GM12865 (cell line): ENCODE measurements around the gene DENND11.

Source experiments
- DNase-seq: peaks from one replicate; pipeline ENCODE4 v3.0.0; 2010; ENCODE audit warnings: low read depth
- H3K4me3 ChIP-seq: 2 replicates; pipeline ENCODE4 v1.5.1; 2011; ENCODE audit warnings: mild to moderate bottlenecking, low read depth, low read length, control low read depth
- TF ChIP-seq, protein P1 (sequence below): IDR thresholded peaks from 2 replicates; pipeline ENCODE4 v1.5.1; 2011; ENCODE audit warnings: low read length, control low read depth, low read depth, inconsistent platforms; ENCODE audit not compliant: insufficient read depth; ENCODE audit errors: missing control alignments

DENND11 gene

GRCh38 chr7:141715794-141716689 is 14.1 kb upstream of the DENND11 start:
- DNase-seq = no peak
- H3K4me3 ChIP-seq = no peak overlapping the region
- TF ChIP-seq, protein P1, sequence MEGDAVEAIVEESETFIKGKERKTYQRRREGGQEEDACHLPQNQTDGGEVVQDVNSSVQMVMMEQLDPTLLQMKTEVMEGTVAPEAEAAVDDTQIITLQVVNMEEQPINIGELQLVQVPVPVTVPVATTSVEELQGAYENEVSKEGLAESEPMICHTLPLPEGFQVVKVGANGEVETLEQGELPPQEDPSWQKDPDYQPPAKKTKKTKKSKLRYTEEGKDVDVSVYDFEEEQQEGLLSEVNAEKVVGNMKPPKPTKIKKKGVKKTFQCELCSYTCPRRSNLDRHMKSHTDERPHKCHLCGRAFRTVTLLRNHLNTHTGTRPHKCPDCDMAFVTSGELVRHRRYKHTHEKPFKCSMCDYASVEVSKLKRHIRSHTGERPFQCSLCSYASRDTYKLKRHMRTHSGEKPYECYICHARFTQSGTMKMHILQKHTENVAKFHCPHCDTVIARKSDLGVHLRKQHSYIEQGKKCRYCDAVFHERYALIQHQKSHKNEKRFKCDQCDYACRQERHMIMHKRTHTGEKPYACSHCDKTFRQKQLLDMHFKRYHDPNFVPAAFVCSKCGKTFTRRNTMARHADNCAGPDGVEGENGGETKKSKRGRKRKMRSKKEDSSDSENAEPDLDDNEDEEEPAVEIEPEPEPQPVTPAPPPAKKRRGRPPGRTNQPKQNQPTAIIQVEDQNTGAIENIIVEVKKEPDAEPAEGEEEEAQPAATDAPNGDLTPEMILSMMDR = no peak

GRCh38 chr7:141715018-141715417 is 13.1 kb upstream of the DENND11 start:
- TF ChIP-seq, protein P1 = no peak
- DNase-seq = no peak
- no peak overlapping the region for H3K4me3 ChIP-seq

DNA sequence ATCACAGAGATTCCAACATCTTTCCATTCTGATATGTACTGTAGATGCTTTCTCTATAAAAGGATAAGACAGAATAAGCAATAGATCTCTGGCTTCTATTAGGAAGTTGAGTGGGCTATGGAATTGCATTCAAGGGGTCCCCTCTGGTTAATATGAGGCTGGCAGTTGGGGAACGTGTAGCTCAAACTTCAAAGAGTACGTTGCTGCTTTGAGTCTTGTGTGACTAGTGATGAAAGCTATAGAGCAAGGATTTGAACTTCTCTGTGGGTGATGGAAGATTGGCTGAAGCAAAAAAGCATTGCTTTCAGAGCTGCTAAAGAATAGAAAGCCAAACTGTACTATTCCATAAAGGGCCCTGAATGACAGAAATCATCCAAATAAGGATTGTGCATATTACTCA is 12.6 kb upstream of the DENND11 start:
- H3K4me3 ChIP-seq = no peak overlapping the region
- TF ChIP-seq, protein P1 = no peak
- DNase-seq = no peak

DNA sequence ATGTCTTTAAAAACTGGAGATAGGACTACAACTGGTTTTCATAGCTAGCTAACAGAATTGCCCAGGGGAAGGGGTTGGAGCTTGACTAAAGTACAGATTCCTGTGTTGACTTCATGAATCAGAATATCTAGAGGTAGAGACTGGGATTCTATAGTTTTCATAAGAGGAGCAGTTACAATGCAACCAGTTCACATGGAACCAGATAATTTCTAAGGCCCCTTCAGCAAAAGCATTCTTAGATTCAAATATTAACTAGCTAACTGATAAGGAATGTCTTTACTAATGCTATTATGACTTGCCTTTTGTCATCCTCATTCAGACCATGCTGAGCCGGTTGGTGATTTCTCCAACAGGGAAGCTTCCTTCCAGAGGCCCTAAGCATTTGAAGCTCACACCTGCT is 11.9 kb upstream of the DENND11 start:
- no peak for DNase-seq
- TF ChIP-seq, protein P1 = no peak
- H3K4me3 ChIP-seq = no peak overlapping the region

DNA sequence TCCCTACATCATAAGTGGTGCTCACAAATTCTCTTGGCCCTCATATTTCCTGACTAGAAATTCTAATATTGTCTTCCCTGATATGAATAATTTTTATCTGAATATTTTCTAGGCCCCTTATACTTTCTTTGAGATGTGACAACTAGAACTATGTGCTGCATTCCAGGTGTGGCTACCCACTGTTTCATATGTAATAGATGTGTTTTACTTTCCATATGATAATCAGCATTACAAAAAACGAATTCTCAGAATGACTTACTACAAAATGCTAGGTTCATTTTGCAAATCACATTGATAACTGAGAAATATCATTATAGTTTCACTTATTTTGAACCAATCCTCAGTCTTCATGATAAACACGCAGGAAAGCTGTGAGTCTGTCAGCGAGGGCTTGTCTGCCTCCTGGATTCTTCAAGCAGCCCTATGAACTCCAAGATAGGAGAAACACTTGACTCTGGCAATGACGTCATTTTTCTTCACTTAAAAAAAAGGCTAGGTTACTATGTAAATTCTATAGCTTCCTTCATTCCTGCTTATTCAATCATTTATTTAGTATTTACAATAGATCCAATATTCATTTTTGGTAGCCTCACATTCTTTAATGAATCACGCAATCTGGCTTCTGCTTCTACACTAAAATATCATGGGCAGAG is 10.8 kb upstream of the DENND11 start:
- TF ChIP-seq, protein P1 = no peak
- DNase-seq = no peak
- H3K4me3 ChIP-seq = no peak overlapping the region

- no peak overlapping the region for H3K4me3 ChIP-seq
Measured at GRCh38 chr7:141710301-141710700, 8.3 kb upstream of the DENND11 start.

More at GRCh38 chr7:141710301-141710700, 8.3 kb upstream of the DENND11 start:
- TF ChIP-seq, protein P1 = no peak
- no peak for DNase-seq
